Stimulated activated CD8-positive, alpha-beta memory T cell treated with anti-CD3 and anti-CD28 coated beads, Interleukin-7, amount 100 ng/mL, for 48 hours (primary cell): ENCODE data around the gene SCLT1.

ENCODE experiments used
- DNase-seq, 2 donors: peaks; one replicate each; pipeline ENCODE4 v3.0.0-alpha.2; 2020; ENCODE audit warnings: low read depth in 1 of 2; ENCODE audit errors: extremely low read depth in 1 of 2

Gene SCLT1

GRCh38 chr4:128973384-128973783 lies 120.0 kb downstream of the SCLT1 start:
- DNase-seq, result no peak

- no peak for DNase-seq
These were observed 131.9 kb downstream of the SCLT1 start for GRCh38 chr4:128961405-128961804.

GRCh38 chr4:128958194-128958593 lies 135.1 kb downstream of the SCLT1 start:
- DNase-seq, result no peak

- no peak for DNase-seq
These were observed 135.9 kb downstream of the SCLT1 start for GRCh38 chr4:128957459-128957858.

- DNase-seq, result no peak
These were observed 137.6 kb downstream of the SCLT1 start for GRCh38 chr4:128955751-128956150.

GRCh38 chr4:128954941-128955340 lies 138.4 kb downstream of the SCLT1 start:
- no peak for DNase-seq

GRCh38 chr4:128951316-128951715 lies 142.0 kb downstream of the SCLT1 start:
- DNase-seq, result no peak

- no peak for DNase-seq
These were observed 142.5 kb downstream of the SCLT1 start for GRCh38 chr4:128950796-128951195.

GRCh38 chr4:128946916-128947315 lies 146.4 kb downstream of the SCLT1 start:
- no peak for DNase-seq

- no peak for DNase-seq
These were observed 150.7 kb downstream of the SCLT1 start for GRCh38 chr4:128942607-128943006.

GRCh38 chr4:128940971-128941370 lies 152.4 kb downstream of the SCLT1 start:
- no peak for DNase-seq

- DNase-seq, result no peak
These were observed 163.3 kb downstream of the SCLT1 start for GRCh38 chr4:128930051-128930450.

- no peak for DNase-seq
These were observed 168.4 kb downstream of the SCLT1 start for GRCh38 chr4:128924951-128925350.

GRCh38 chr4:128921954-128922353 lies 171.4 kb downstream of the SCLT1 start:
- no peak for DNase-seq

GRCh38 chr4:128917781-128918180 lies 175.6 kb downstream of the SCLT1 start:
- no peak for DNase-seq

- no peak for DNase-seq
These were observed 176.5 kb downstream of the SCLT1 start for GRCh38 chr4:128916832-128917231.

GRCh38 chr4:128915544-128915943 lies 177.8 kb downstream of the SCLT1 start:
- DNase-seq, result no peak

- DNase-seq, result no peak
These were observed 180.1 kb downstream of the SCLT1 start for GRCh38 chr4:128913228-128913627.

GRCh38 chr4:128908735-128909134 lies 184.6 kb downstream of the SCLT1 start:
- DNase-seq, result no peak

- no peak for DNase-seq
These were observed 185.4 kb downstream of the SCLT1 start for GRCh38 chr4:128907981-128908380.

GRCh38 chr4:128906581-128906980 lies 186.8 kb downstream of the SCLT1 start:
- no peak for DNase-seq

GRCh38 chr4:128904821-128905220 lies 188.5 kb downstream of the SCLT1 start:
- no peak for DNase-seq

GRCh38 chr4:128880662-128881061 lies 212.7 kb downstream of the SCLT1 start:
- DNase-seq, result no peak

- DNase-seq, result no peak
These were observed 213.4 kb downstream of the SCLT1 start for GRCh38 chr4:128879971-128880370.
